Panc1 (cell line): ENCODE results near the gene RIOK2. TPM values are rescaled to one million over a fixed set of nuclear protein-coding genes. Genes with fewer than 3 reads are reported as not detected.

Source experiments
- ATAC-seq: fragments of 200-7000 bp; cut with Tn5 transposase; 2 replicates; pipeline ENCODE4 v1.9.1; 2020; ENCODE audit warnings: mild to moderate bottlenecking, moderate library complexity
- BruUV-seq: library from RNA; stranded (reverse); fragments of 400-500 nt; replicated peaks from 2 replicates; lab custom pipeline; 2021; lab: Mats Ljungman, UMichigan
- CTCF ChIA-PET: fragments of 300-600 bp; sonication (Branson Sonifier 250); formaldehyde crosslinking; loops from one replicate; lab custom pipeline; 2022; ENCODE audit warnings: antibody characterized with exemption; lab: Charles Lee
- POLR2A ChIA-PET: fragments of 300-600 bp; sonication (Branson Sonifier 250); formaldehyde crosslinking; loops from one replicate; lab custom pipeline; 2022; ENCODE audit warnings: antibody characterized with exemption; lab: Charles Lee
- DNase-seq: peaks from one replicate; pipeline ENCODE4 v3.0.0-alpha.2; 2010; ENCODE audit warnings: low read depth, low spot score
- H3K27ac ChIP-seq: 2 replicates; pipeline ENCODE4 v1.5.1; 2011; ENCODE audit warnings: mild to moderate bottlenecking, low read length, inconsistent platforms
- H3K27me3 ChIP-seq: fragments of 200-500 bp; sonication (Bioruptor generic); 2 replicates; pipeline ENCODE4 v1.6.0; 2014; ENCODE audit warnings: low read length, inconsistent platforms; ENCODE audit not compliant: control insufficient read depth, insufficient read depth
- H3K36me3 ChIP-seq: fragments of 200-500 bp; sonication (Bioruptor generic); 2 replicates; pipeline ENCODE4 v1.5.1; 2014; ENCODE audit warnings: inconsistent platforms, mild to moderate bottlenecking, low read length, moderate library complexity; ENCODE audit not compliant: control insufficient read depth, insufficient read depth
- H3K4me1 ChIP-seq: 2 replicates; pipeline ENCODE4 v1.5.1; 2011; ENCODE audit warnings: inconsistent platforms, mild to moderate bottlenecking, low read length, moderate library complexity; ENCODE audit not compliant: control insufficient read depth, insufficient read depth
- H3K4me3 ChIP-seq, 2 experiments: 2 replicates each; pipeline ENCODE4 v1.5.1; 2011 to 2012; ENCODE audit warnings: low read depth in 2 of 2, low read length in 2 of 2, mild to moderate bottlenecking in 2 of 2, inconsistent platforms in 1 of 2, moderate library complexity in 1 of 2
- H3K9me3 ChIP-seq: fragments of 200-500 bp; sonication (Bioruptor generic); 2 replicates; pipeline ENCODE4 v1.5.1; 2014; ENCODE audit warnings: low read depth, mild to moderate bottlenecking, inconsistent platforms, low read length, moderate library complexity; ENCODE audit not compliant: control insufficient read depth, insufficient read depth
- POLR2AphosphoS5 ChIP-seq: IDR thresholded peaks from 2 replicates; pipeline ENCODE4 v1.6.1; 2012; ENCODE audit warnings: mild to moderate bottlenecking, low read depth, low read length, moderate library complexity
- SIN3A ChIP-seq: IDR thresholded peaks from 2 replicates; pipeline ENCODE4 v1.6.1; 2012; ENCODE audit warnings: low read depth, mild to moderate bottlenecking, low read length, moderate library complexity, borderline replicate concordance; ENCODE audit not compliant: insufficient read depth
- TCF7L2 ChIP-seq: IDR thresholded peaks from 2 replicates; pipeline ENCODE4 v1.6.1; 2011; ENCODE audit warnings: mild to moderate bottlenecking, low read depth, low read length, inconsistent platforms
- in situ Hi-C: cut with HindIII; loops from 2 replicates; pipeline ENCODE4 v1.10.0; 2016; ENCODE audit warnings: low sequenced_read_pairs, low pct_unique_long_range_greater_than_20kb
- intact Hi-C: fragments of 100-400 bp; cut with micrococcal nuclease; formaldehyde crosslinking; loops from one replicate; pipeline ENCODE4 v1.10.0; 2022; ENCODE audit not compliant: unreplicated experiment
- total RNA-seq: library from RNA; stranded (reverse); gene quantifications from one replicate; pipeline ENCODE4 v1.2.1, GENCODE V29; 2021; ENCODE audit not compliant: unreplicated experiment
- TF ChIP-seq, protein P1 (sequence below), 2 experiments: IDR thresholded peaks; 2 replicates each; pipeline ENCODE4 v1.6.1; 2011 to 2012; ENCODE audit warnings: low read depth in 2 of 2, control low read depth in 1 of 2, low read length in 1 of 2, mild to moderate bottlenecking in 1 of 2, moderate library complexity in 1 of 2; ENCODE audit not compliant: insufficient read depth in 1 of 2
- TF ChIP-seq, protein P2 (sequence below): fragments of 450-650 bp; IDR thresholded peaks from 2 replicates; pipeline ENCODE4 v1.5.1; 2017; ENCODE audit warnings: mild to moderate bottlenecking

RIOK2 gene
- total RNA-seq, 1 experiment from 2014 or later, result 32.5 TPM

DNA sequence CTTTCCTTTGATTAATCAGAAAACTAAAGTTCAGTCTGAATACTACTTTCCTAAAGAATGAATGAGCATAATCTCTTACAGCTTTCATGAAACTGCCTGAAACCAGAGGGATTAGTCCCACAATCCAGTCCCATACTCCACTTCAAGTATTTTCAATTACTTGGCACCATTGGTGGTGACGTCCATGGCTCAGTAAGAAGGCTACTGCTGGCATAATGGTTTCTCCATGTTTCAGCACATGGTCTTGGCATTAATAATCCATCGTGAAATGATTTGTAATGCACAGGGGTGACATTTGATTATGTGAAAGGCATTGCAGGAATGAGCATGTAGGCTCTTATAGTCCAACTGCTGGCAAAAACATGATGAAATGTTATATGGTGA, 64.0 kb downstream of the RIOK2 start:
- ChIA-PET CTCF (interaction anchor here (0.6 kb wide), 1 partner anchor 21 kb away, joined by 3 read pairs; no protein-coding TSS in a partner anchor), POLR2A (no interaction called here)
- TF ChIP-seq POLR2AphosphoS5 (no peak), SIN3A (no peak), TCF7L2 (no peak)
- TF ChIP-seq, protein P1, sequence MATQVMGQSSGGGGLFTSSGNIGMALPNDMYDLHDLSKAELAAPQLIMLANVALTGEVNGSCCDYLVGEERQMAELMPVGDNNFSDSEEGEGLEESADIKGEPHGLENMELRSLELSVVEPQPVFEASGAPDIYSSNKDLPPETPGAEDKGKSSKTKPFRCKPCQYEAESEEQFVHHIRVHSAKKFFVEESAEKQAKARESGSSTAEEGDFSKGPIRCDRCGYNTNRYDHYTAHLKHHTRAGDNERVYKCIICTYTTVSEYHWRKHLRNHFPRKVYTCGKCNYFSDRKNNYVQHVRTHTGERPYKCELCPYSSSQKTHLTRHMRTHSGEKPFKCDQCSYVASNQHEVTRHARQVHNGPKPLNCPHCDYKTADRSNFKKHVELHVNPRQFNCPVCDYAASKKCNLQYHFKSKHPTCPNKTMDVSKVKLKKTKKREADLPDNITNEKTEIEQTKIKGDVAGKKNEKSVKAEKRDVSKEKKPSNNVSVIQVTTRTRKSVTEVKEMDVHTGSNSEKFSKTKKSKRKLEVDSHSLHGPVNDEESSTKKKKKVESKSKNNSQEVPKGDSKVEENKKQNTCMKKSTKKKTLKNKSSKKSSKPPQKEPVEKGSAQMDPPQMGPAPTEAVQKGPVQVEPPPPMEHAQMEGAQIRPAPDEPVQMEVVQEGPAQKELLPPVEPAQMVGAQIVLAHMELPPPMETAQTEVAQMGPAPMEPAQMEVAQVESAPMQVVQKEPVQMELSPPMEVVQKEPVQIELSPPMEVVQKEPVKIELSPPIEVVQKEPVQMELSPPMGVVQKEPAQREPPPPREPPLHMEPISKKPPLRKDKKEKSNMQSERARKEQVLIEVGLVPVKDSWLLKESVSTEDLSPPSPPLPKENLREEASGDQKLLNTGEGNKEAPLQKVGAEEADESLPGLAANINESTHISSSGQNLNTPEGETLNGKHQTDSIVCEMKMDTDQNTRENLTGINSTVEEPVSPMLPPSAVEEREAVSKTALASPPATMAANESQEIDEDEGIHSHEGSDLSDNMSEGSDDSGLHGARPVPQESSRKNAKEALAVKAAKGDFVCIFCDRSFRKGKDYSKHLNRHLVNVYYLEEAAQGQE (IDR thresholded peaks at IDR 0.05; ENCODE audit: insufficient read depth in 1 of 2, low read depth in 2 of 2, low read length in 1 of 2), result no peak
- TF ChIP-seq, protein P2, sequence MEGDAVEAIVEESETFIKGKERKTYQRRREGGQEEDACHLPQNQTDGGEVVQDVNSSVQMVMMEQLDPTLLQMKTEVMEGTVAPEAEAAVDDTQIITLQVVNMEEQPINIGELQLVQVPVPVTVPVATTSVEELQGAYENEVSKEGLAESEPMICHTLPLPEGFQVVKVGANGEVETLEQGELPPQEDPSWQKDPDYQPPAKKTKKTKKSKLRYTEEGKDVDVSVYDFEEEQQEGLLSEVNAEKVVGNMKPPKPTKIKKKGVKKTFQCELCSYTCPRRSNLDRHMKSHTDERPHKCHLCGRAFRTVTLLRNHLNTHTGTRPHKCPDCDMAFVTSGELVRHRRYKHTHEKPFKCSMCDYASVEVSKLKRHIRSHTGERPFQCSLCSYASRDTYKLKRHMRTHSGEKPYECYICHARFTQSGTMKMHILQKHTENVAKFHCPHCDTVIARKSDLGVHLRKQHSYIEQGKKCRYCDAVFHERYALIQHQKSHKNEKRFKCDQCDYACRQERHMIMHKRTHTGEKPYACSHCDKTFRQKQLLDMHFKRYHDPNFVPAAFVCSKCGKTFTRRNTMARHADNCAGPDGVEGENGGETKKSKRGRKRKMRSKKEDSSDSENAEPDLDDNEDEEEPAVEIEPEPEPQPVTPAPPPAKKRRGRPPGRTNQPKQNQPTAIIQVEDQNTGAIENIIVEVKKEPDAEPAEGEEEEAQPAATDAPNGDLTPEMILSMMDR, result no peak
- in situ Hi-C loops (no loop called here), intact Hi-C loops (no loop called here)
- BruUV-seq, result no TSS peak
- no peak overlapping the region for H3K4me3 ChIP-seq
- DNase-seq (no peak), ATAC-seq (no peak)
- H3K27me3 ChIP-seq, result peaks cover 25% of the 10 kb centered on the region
- no peak overlapping the region for H3K27ac ChIP-seq
- H3K9me3 ChIP-seq, result no peaks in the 10 kb centered on the region
- H3K4me1 ChIP-seq, result no peaks in the 10 kb centered on the region
- H3K36me3 ChIP-seq, result no peaks in the 10 kb centered on the region

DNA sequence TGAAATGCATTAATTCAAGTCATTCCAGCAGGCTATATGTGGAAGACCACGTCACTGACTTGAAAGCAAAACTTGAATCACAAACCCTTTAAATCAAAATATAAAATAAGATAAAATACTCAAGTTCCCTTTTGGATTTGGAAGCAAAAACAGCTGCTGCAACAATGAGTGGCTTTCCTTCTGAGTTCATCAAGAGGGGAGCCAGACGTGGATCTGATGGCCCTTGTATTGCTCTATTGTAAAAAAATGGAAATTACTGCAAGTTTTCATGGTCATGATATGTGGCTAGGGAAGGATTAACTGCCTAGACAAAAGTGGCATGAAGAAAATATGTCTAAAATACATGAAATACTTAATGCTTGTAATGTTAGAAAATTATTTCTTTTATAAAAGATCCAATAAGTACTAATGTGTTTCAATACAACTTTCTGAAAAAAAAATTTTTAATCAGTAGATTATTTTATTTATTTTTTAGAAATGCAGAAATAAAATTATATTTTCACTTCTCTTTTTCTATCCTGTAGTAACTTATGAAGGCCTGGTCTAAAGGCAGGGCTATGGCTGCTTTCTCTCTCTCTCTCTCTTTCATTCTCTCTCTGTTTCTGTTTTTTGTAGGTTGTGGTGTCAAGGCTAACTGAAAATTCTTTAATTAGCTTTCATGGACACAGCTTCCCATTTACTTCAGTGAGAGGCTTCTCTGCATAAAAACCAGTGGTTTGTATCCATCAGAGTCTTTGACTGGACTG, 64.6 kb downstream of the RIOK2 start:
- ChIA-PET POLR2A (no interaction called here), CTCF (no interaction called here)
- no peak for ATAC-seq

More for the DNA sequence above, 64.6 kb downstream of the RIOK2 start:
- no peaks in the 10 kb centered on the region for H3K9me3 ChIP-seq
- intact Hi-C loops, result no loop called here
- in situ Hi-C loops, result no loop called here
- TF ChIP-seq, protein P1 (IDR thresholded peaks at IDR 0.05; ENCODE audit: insufficient read depth in 1 of 2, low read depth in 2 of 2, low read length in 1 of 2), result no peak
- no peak for TF ChIP-seq POLR2AphosphoS5
- TF ChIP-seq SIN3A, result no peak
- no peak for TF ChIP-seq TCF7L2
- TF ChIP-seq, protein P2, result no peak
- no peak overlapping the region for H3K4me3 ChIP-seq
- no peak for DNase-seq
- peaks cover 20% of the 10 kb centered on the region for H3K27me3 ChIP-seq
- no TSS peak for BruUV-seq
- no peak overlapping the region for H3K27ac ChIP-seq
- H3K36me3 ChIP-seq, result no peaks in the 10 kb centered on the region
- H3K4me1 ChIP-seq, result no peaks in the 10 kb centered on the region
